ENCODE measurements around the gene MYCL.

Gene MYCL

DNA sequence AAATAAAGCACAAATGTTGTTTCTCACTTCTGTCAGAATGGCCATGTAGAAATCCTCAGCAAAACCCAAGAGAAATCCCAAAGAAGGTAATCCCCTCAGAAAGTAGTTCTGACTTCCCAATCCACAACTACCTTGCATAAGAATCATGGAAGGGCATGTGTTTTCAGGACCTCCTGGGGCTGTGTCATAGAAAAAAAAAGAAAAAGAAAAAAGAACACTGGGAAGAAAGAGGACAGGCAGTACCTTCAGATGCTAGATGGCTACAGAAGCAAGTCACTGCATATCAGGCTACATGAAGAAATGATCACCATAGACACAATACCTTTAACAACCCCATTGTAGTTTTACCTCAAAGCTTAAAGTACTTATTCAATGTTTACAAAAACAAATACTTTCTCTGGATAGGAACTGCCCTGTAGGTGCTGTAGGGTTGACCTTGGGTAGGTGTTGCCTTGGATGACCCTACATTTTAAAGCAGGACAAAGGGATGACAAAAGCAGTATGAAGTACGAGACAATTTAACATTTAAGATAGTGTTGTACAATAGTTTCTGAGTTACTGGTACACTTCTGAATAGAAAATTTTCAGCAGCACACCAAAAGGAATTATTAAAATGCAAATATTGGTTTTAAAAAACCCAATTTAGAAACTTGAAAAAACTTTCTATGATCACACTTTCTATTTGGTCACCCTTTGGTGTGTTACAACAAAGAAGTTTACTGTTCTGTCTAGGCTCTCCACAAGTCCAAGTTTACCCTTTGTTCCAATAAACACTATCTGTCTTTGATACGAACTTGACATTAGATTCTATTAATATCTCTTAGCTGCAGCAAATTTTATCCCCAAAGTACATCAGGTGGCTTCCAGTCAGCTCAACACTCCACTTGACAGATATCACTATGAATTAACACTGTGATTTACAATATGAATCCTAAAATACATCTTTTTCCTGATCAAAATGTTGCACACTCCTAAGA lies 23.4 kb downstream of the MYCL start:
- no peak overlapping the region for H3K4me3 ChIP-seq (ENCODE audit: severe bottlenecking)
- no peaks in the 10 kb centered on the region for H3K9me3 ChIP-seq (ENCODE audit: severe bottlenecking)
- TF ChIP-seq, protein P1, sequence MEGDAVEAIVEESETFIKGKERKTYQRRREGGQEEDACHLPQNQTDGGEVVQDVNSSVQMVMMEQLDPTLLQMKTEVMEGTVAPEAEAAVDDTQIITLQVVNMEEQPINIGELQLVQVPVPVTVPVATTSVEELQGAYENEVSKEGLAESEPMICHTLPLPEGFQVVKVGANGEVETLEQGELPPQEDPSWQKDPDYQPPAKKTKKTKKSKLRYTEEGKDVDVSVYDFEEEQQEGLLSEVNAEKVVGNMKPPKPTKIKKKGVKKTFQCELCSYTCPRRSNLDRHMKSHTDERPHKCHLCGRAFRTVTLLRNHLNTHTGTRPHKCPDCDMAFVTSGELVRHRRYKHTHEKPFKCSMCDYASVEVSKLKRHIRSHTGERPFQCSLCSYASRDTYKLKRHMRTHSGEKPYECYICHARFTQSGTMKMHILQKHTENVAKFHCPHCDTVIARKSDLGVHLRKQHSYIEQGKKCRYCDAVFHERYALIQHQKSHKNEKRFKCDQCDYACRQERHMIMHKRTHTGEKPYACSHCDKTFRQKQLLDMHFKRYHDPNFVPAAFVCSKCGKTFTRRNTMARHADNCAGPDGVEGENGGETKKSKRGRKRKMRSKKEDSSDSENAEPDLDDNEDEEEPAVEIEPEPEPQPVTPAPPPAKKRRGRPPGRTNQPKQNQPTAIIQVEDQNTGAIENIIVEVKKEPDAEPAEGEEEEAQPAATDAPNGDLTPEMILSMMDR (IDR thresholded peaks at IDR 0.05; ENCODE audit: poor library complexity, severe bottlenecking) = no peak
- DNase-seq (ENCODE audit: low spot score) (no peak), ATAC-seq (ENCODE audit: low read depth) (no peak)
- H3K36me3 ChIP-seq (ENCODE audit: low read depth) = peaks cover 32% of the 10 kb centered on the region
- H3K27ac ChIP-seq (ENCODE audit: poor library complexity, severe bottlenecking) = no peak overlapping the region
- no peaks in the 10 kb centered on the region for H3K27me3 ChIP-seq (ENCODE audit: insufficient read depth, poor library complexity, severe bottlenecking)
- H3K4me1 ChIP-seq (ENCODE audit: insufficient read depth, poor library complexity, severe bottlenecking) = peaks cover 7% of the 10 kb centered on the region

DNA sequence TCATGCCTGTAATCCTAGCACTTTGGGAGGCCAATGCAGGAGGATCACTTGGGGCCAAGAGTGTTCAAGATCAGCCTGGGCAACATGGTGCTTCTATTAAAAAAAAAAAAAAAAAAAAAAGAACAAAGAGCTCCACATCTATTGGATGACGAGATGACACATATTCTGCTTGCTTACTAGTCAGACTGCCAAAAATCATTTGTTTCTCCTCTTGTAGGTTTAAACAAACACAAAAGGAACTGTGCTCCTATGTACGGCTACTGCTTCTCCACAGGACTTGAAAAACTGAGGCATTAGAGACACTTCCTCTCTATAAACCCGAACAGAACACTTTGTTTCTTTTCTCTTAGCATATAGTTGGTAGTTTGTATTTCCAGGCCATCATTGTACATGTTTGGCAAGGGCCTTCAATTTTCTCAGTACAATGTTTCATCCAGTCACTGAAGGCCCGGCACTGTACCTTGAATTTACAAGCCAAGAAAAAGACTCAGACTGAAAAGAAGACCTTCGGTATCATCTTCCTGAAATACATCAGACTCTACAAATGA lies 24.4 kb downstream of the MYCL start:
- H3K27ac ChIP-seq (ENCODE audit: poor library complexity, severe bottlenecking) = no peak overlapping the region
- H3K4me1 ChIP-seq (ENCODE audit: insufficient read depth, poor library complexity, severe bottlenecking) = peaks cover 7% of the 10 kb centered on the region
- no peak overlapping the region for H3K4me3 ChIP-seq (ENCODE audit: severe bottlenecking)
- peaks cover 32% of the 10 kb centered on the region for H3K36me3 ChIP-seq (ENCODE audit: low read depth)
- ATAC-seq (ENCODE audit: low read depth) = no peak
- H3K9me3 ChIP-seq (ENCODE audit: severe bottlenecking) = no peaks in the 10 kb centered on the region
- TF ChIP-seq, protein P1 (IDR thresholded peaks at IDR 0.05; ENCODE audit: poor library complexity, severe bottlenecking) = no peak
- DNase-seq (ENCODE audit: low spot score) = no peak
- H3K27me3 ChIP-seq (ENCODE audit: insufficient read depth, poor library complexity, severe bottlenecking) = no peaks in the 10 kb centered on the region

DNA sequence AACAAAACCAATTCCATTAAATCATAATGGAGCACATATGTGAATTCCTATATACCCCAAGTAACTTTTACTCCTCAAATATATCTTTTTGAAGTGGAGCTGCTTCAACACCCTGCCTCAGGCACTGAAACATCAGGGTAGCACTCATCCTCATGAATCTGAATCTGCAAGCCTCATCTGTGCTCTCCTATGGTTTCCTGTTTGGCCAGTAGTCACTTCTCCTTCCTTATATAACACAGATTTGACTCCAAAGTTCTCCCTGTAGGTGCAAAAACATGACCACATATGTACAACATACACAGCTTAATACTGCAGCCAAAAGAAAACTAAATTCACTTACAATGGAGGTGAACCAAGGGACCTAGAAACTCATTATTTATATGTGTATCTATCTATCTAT lies 25.6 kb downstream of the MYCL start:
- Histone ChIP-seq H3K36me3 (ENCODE audit: low read depth) (peaks cover 32% of the 10 kb centered on the region), H3K27me3 (ENCODE audit: insufficient read depth, poor library complexity, severe bottlenecking) (no peaks in the 10 kb centered on the region), H3K4me1 (ENCODE audit: insufficient read depth, poor library complexity, severe bottlenecking) (no peaks in the 10 kb centered on the region), H3K4me3 (ENCODE audit: severe bottlenecking) (no peak overlapping the region), H3K27ac (ENCODE audit: poor library complexity, severe bottlenecking) (no peak overlapping the region), H3K9me3 (ENCODE audit: severe bottlenecking) (no peaks in the 10 kb centered on the region)
- TF ChIP-seq, protein P1 (IDR thresholded peaks at IDR 0.05; ENCODE audit: poor library complexity, severe bottlenecking) = no peak
- DNase-seq (ENCODE audit: low spot score) (no peak), ATAC-seq (ENCODE audit: low read depth) (no peak)

DNA sequence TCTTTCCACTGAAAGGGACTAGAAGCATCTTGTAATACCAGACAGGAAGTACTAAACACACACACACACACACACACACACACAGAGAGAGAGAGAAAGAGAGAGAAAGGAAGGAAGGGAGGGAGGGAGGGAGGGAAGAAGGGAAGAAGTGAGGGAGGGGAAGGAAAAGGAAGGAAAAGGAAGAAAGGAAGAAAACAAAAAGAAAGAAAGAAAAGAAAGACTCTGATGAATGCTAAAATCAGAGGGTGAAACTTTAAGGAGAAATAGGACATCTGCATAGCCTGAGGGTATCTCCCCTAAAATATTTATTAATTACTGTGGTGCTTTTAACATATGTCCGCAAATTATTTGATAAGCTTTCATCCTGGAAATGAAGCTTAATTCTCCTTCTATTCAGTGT lies 29.0 kb downstream of the MYCL start:
- H3K27ac ChIP-seq (ENCODE audit: poor library complexity, severe bottlenecking) = no peak overlapping the region
- H3K4me3 ChIP-seq (ENCODE audit: severe bottlenecking) = no peak overlapping the region
- H3K27me3 ChIP-seq (ENCODE audit: insufficient read depth, poor library complexity, severe bottlenecking) = no peaks in the 10 kb centered on the region
- no peaks in the 10 kb centered on the region for H3K9me3 ChIP-seq (ENCODE audit: severe bottlenecking)
- H3K36me3 ChIP-seq (ENCODE audit: low read depth) = peaks cover 16% of the 10 kb centered on the region
- DNase-seq (ENCODE audit: low spot score) = no peak
- no peak for ATAC-seq (ENCODE audit: low read depth)
- TF ChIP-seq, protein P1 (IDR thresholded peaks at IDR 0.05; ENCODE audit: poor library complexity, severe bottlenecking) = no peak
- no peaks in the 10 kb centered on the region for H3K4me1 ChIP-seq (ENCODE audit: insufficient read depth, poor library complexity, severe bottlenecking)
